ENCODE data around the gene TEPSIN.

Gene TEPSIN

DNA sequence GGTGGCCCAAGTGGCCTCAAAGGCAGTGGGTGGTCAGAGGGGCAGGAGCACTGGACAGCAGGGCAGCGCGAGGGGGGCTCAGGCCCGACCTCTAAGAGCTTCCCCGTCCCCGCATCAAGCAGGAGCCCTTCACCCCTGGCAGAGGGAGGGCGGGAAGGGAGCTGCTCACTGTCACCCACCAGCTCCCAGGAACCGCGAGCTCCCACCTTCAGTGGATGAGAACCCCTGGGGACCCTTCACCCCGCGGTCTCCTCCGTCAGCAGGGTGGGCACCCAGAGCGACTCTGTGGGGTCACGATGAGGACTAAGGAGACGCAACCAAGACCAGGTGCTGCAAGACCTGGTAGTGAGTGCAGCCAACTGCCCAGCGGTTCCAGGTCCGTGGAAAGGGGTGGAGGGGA lies 29.7 kb downstream of the TEPSIN start:
- Histone ChIP-seq H3K9ac (ENCODE audit: low read depth, low read length) (no peak overlapping the region), H3K4me3 (ENCODE audit: low read length) (no peak overlapping the region), H3K36me3 (ENCODE audit: insufficient read depth, low read depth, low read length) (peaks cover 5% of the 10 kb centered on the region; the same call in 1 of the 2 replicates), H3K27me3 (ENCODE audit: insufficient read depth, low read length) (no peaks in the 10 kb centered on the region), H3K27ac (ENCODE audit: low read length) (no peak overlapping the region), H3K4me1 (ENCODE audit: insufficient read depth, low read length) (no peaks in the 10 kb centered on the region), H3K9me3 (ENCODE audit: insufficient read depth, low read depth, low read length) (no peaks in the 10 kb centered on the region)

GRCh38 chr17:81208651-81209050 lies 30.2 kb downstream of the TEPSIN start:
- H3K4me1 ChIP-seq (ENCODE audit: insufficient read depth, low read length), result no peaks in the 10 kb centered on the region
- peaks cover 5% of the 10 kb centered on the region; the same call in 1 of the 2 replicates for H3K36me3 ChIP-seq (ENCODE audit: insufficient read depth, low read depth, low read length)
- no peak overlapping the region for H3K9ac ChIP-seq (ENCODE audit: low read depth, low read length)
- H3K4me3 ChIP-seq (ENCODE audit: low read length), result no peak overlapping the region
- no peaks in the 10 kb centered on the region for H3K9me3 ChIP-seq (ENCODE audit: insufficient read depth, low read depth, low read length)
- no peaks in the 10 kb centered on the region for H3K27me3 ChIP-seq (ENCODE audit: insufficient read depth, low read length)
- H3K27ac ChIP-seq (ENCODE audit: low read length), result no peak overlapping the region

DNA sequence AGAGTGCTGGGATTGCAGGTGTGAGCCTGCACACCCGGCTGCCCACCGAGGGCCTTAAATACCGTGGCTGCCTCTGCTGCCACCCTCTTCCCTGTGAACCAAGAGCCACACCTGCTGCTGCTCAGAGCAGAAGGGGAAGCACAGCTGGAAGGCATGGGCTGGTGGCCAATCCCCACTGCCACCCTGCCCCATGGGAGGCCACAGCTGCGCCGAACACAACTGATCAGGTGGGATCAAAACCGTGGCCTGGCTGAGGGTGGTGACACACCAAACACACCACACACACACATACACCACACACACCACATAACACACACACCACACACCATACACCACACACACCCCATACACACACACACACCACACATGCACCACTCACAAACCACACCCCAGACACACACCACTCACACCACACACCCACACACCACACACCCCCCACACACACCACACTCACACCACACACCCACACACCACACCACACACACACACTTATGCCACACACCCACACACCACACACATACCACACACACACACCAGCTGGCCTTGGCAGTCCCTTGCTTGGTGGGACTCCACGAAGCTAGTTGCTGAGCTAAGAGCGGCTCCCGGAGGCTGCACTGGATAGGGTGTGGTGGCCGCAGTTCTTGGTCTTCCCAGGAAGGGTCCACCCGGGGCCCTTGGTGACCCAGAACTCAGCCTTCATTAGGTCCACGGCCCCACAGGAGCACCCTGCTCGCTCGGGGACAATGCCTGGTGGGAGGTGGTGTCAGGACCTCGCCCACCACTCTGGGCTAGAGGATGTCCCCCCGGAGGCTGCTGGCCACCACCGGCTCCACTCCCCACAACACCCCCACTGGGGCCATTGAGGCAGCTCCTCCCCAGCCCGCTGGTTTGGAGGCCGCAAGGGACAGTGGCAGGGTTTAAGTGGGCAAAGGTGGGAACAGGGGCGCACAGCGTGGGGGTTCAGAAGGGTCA lies 31.0 kb downstream of the TEPSIN start:
- Histone ChIP-seq H3K36me3 (ENCODE audit: insufficient read depth, low read depth, low read length) (peaks cover 5% of the 10 kb centered on the region; the same call in 1 of the 2 replicates), H3K4me3 (ENCODE audit: low read length) (no peak overlapping the region), H3K4me1 (ENCODE audit: insufficient read depth, low read length) (no peaks in the 10 kb centered on the region), H3K27me3 (ENCODE audit: insufficient read depth, low read length) (no peaks in the 10 kb centered on the region), H3K9me3 (ENCODE audit: insufficient read depth, low read depth, low read length) (no peaks in the 10 kb centered on the region), H3K27ac (ENCODE audit: low read length) (no peak overlapping the region), H3K9ac (ENCODE audit: low read depth, low read length) (no peak overlapping the region)

GRCh38 chr17:81206657-81207056 lies 32.2 kb downstream of the TEPSIN start:
- Histone ChIP-seq H3K27ac (ENCODE audit: low read length) (no peak overlapping the region), H3K9me3 (ENCODE audit: insufficient read depth, low read depth, low read length) (no peaks in the 10 kb centered on the region), H3K27me3 (ENCODE audit: insufficient read depth, low read length) (no peaks in the 10 kb centered on the region), H3K4me1 (ENCODE audit: insufficient read depth, low read length) (no peaks in the 10 kb centered on the region), H3K36me3 (ENCODE audit: insufficient read depth, low read depth, low read length) (peaks cover 5% of the 10 kb centered on the region; the same call in 1 of the 2 replicates), H3K9ac (ENCODE audit: low read depth, low read length) (no peak overlapping the region), H3K4me3 (ENCODE audit: low read length) (no peak overlapping the region)

GRCh38 chr17:81206166-81206565 lies 32.7 kb downstream of the TEPSIN start:
- no peak overlapping the region for H3K9ac ChIP-seq (ENCODE audit: low read depth, low read length)
- no peak overlapping the region for H3K4me3 ChIP-seq (ENCODE audit: low read length)
- H3K27me3 ChIP-seq (ENCODE audit: insufficient read depth, low read length), result no peaks in the 10 kb centered on the region
- H3K9me3 ChIP-seq (ENCODE audit: insufficient read depth, low read depth, low read length), result no peaks in the 10 kb centered on the region
- H3K4me1 ChIP-seq (ENCODE audit: insufficient read depth, low read length), result no peaks in the 10 kb centered on the region
- peaks cover 9% of the 10 kb centered on the region; the same call in 1 of the 2 replicates for H3K36me3 ChIP-seq (ENCODE audit: insufficient read depth, low read depth, low read length)
- H3K27ac ChIP-seq (ENCODE audit: low read length), result no peak overlapping the region

DNA sequence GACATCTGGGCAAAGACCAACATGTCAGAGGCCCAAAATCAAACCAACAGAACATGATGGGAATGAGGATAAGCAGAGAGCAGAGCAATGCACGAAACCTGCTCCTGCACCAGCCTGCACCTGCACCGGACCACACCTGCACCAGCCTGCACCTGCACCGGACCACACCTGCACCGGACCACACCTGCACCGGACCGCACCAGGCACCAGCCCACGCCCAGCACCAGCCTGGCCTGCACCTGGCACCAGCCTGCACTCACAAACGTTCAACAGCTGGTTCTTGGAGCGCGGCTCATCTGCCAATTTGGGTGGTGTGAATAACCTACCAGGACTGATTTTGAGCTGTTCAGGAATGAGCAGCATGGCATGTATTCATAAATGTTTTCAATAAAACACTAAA lies 34.3 kb downstream of the TEPSIN start:
- Histone ChIP-seq H3K27ac (ENCODE audit: low read length) (no peak overlapping the region), H3K9ac (ENCODE audit: low read depth, low read length) (no peak overlapping the region), H3K9me3 (ENCODE audit: insufficient read depth, low read depth, low read length) (no peaks in the 10 kb centered on the region), H3K4me3 (ENCODE audit: low read length) (no peak overlapping the region), H3K36me3 (ENCODE audit: insufficient read depth, low read depth, low read length) (peaks cover 9% of the 10 kb centered on the region), H3K27me3 (ENCODE audit: insufficient read depth, low read length) (no peaks in the 10 kb centered on the region), H3K4me1 (ENCODE audit: insufficient read depth, low read length) (no peaks in the 10 kb centered on the region)

- peaks cover 12% of the 10 kb centered on the region for H3K36me3 ChIP-seq (ENCODE audit: insufficient read depth, low read depth, low read length)
- no peaks in the 10 kb centered on the region for H3K4me1 ChIP-seq (ENCODE audit: insufficient read depth, low read length)
- H3K27ac ChIP-seq (ENCODE audit: low read length), result no peak overlapping the region
- H3K9ac ChIP-seq (ENCODE audit: low read depth, low read length), result no peak overlapping the region
- no peak overlapping the region for H3K4me3 ChIP-seq (ENCODE audit: low read length)
- no peaks in the 10 kb centered on the region for H3K9me3 ChIP-seq (ENCODE audit: insufficient read depth, low read depth, low read length)
- no peaks in the 10 kb centered on the region for H3K27me3 ChIP-seq (ENCODE audit: insufficient read depth, low read length)
Measured at GRCh38 chr17:81203136-81203535, 35.7 kb downstream of the TEPSIN start.

DNA sequence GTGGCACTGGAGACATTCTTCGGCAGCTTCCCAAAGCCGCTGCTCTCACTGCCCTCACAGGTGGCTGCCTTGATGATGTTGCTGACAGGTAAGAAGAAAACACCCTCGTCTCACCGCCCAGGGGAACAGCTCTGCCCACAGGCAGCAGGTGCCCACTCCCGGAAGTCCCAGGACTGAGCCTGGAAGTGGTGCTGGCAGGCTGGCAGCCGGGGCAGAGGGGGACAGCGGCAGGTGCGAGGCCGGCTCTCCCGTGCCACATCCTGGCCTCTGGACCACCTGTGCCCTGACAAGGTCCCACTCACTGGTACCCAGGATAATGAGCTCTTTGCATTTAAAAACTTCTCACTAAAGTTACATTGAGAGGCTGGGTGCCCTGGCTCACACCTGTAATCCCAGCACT lies 36.5 kb downstream of the TEPSIN start:
- H3K9me3 ChIP-seq (ENCODE audit: insufficient read depth, low read depth, low read length), result no peaks in the 10 kb centered on the region
- peaks cover 11% of the 10 kb centered on the region for H3K36me3 ChIP-seq (ENCODE audit: insufficient read depth, low read depth, low read length)
- no peak overlapping the region for H3K27ac ChIP-seq (ENCODE audit: low read length)
- H3K4me1 ChIP-seq (ENCODE audit: insufficient read depth, low read length), result no peaks in the 10 kb centered on the region
- no peak overlapping the region for H3K4me3 ChIP-seq (ENCODE audit: low read length)
- H3K9ac ChIP-seq (ENCODE audit: low read depth, low read length), result no peak overlapping the region
- no peaks in the 10 kb centered on the region for H3K27me3 ChIP-seq (ENCODE audit: insufficient read depth, low read length)

GRCh38 chr17:81200695-81201580 lies 37.9 kb downstream of the TEPSIN start:
- no peaks in the 10 kb centered on the region for H3K4me1 ChIP-seq (ENCODE audit: insufficient read depth, low read length)
- H3K36me3 ChIP-seq (ENCODE audit: insufficient read depth, low read depth, low read length), result peaks cover 11% of the 10 kb centered on the region; the same call in 1 of the 2 replicates
- no peak overlapping the region for H3K4me3 ChIP-seq (ENCODE audit: low read length)
- no peak overlapping the region for H3K27ac ChIP-seq (ENCODE audit: low read length)
- no peaks in the 10 kb centered on the region for H3K27me3 ChIP-seq (ENCODE audit: insufficient read depth, low read length)
- no peak overlapping the region for H3K9ac ChIP-seq (ENCODE audit: low read depth, low read length)
- H3K9me3 ChIP-seq (ENCODE audit: insufficient read depth, low read depth, low read length), result no peaks in the 10 kb centered on the region

GRCh38 chr17:81200201-81200600 lies 38.7 kb downstream of the TEPSIN start:
- Histone ChIP-seq H3K4me3 (ENCODE audit: low read length) (no peak overlapping the region), H3K9ac (ENCODE audit: low read depth, low read length) (no peak overlapping the region), H3K9me3 (ENCODE audit: insufficient read depth, low read depth, low read length) (no peaks in the 10 kb centered on the region), H3K27me3 (ENCODE audit: insufficient read depth, low read length) (no peaks in the 10 kb centered on the region), H3K4me1 (ENCODE audit: insufficient read depth, low read length) (no peaks in the 10 kb centered on the region), H3K36me3 (ENCODE audit: insufficient read depth, low read depth, low read length) (peaks cover 11% of the 10 kb centered on the region; the same call in 1 of the 2 replicates), H3K27ac (ENCODE audit: low read length) (no peak overlapping the region)

DNA sequence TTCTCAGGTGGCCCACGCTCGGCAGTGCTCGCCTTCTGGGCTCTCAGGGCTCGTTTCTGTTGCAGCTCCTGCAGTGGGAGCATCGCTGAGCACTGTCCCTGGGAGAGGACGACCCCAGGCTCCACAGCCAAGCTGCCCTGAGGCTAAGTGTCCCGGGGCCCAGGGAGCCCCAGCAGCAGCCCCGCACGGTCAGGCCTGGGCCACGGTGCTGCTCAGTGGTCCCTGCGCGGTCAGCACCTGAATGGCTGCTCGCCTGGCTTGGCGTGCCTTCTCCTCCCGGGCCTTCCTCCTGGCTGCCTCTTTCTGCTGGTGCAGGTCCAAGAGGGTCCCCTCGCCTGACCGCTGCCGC lies 39.4 kb downstream of the TEPSIN start:
- no peaks in the 10 kb centered on the region for H3K27me3 ChIP-seq (ENCODE audit: insufficient read depth, low read length)

More for the DNA sequence above, 39.4 kb downstream of the TEPSIN start:
- H3K27ac ChIP-seq (ENCODE audit: low read length), result no peak overlapping the region
- H3K9me3 ChIP-seq (ENCODE audit: insufficient read depth, low read depth, low read length), result no peaks in the 10 kb centered on the region
- peaks cover 11% of the 10 kb centered on the region; the same call in 1 of the 2 replicates for H3K36me3 ChIP-seq (ENCODE audit: insufficient read depth, low read depth, low read length)
- H3K4me1 ChIP-seq (ENCODE audit: insufficient read depth, low read length), result no peaks in the 10 kb centered on the region
- H3K4me3 ChIP-seq (ENCODE audit: low read length), result no peak overlapping the region
- H3K9ac ChIP-seq (ENCODE audit: low read depth, low read length), result no peak overlapping the region
